MM.1S (cell line): Measurements from ENCODE around the gene IGSF10.

Experiments used
- DNase-seq: peaks from one replicate; pipeline ENCODE4 v3.0.0-alpha.2; 2015
- H2AFZ ChIP-seq: fragments of 300-600 bp; sonication (generic); 2 replicates; pipeline ENCODE4 v1.6.0; 2016; ENCODE audit warnings: antibody characterized with exemption, low read length
- H3F3A ChIP-seq: fragments of 300-600 bp; sonication (generic); 2 replicates; pipeline ENCODE4 v1.6.1; 2016; ENCODE audit warnings: mild to moderate bottlenecking, antibody characterized with exemption, low read length, moderate library complexity, mixed read lengths; ENCODE audit not compliant: insufficient read depth
- H3K27ac ChIP-seq: fragments of 300-600 bp; sonication (generic); 2 replicates; pipeline ENCODE4 v1.5.1; 2016; ENCODE audit warnings: mild to moderate bottlenecking, low read length
- H3K27me3 ChIP-seq: fragments of 300-600 bp; sonication (generic); replicated peaks from 2 replicates; pipeline ENCODE4 v1.6.0; 2016; ENCODE audit warnings: low read length; ENCODE audit not compliant: insufficient read depth
- H3K36me3 ChIP-seq: fragments of 300-600 bp; sonication (generic); replicated peaks from 2 replicates; pipeline ENCODE4 v1.6.1; 2016; ENCODE audit warnings: mild to moderate bottlenecking, low read length, mixed read lengths; ENCODE audit not compliant: insufficient read depth
- H3K4me1 ChIP-seq: fragments of 300-600 bp; sonication (generic); 2 replicates; pipeline ENCODE4 v1.6.1; 2016; ENCODE audit warnings: low read length, mixed read lengths
- H3K4me2 ChIP-seq: fragments of 300-600 bp; sonication (generic); 2 replicates; pipeline ENCODE4 v1.6.0; 2016; ENCODE audit warnings: low read depth, low read length
- H3K4me3 ChIP-seq: fragments of 300-600 bp; sonication (generic); 2 replicates; pipeline ENCODE4 v1.5.1; 2016; ENCODE audit warnings: low read length, mixed read lengths
- H3K79me2 ChIP-seq: fragments of 300-600 bp; sonication (generic); 2 replicates; pipeline ENCODE4 v1.6.1; 2016; ENCODE audit warnings: mixed run types, low read length, mixed read lengths
- H3K9ac ChIP-seq: fragments of 300-600 bp; sonication (generic); 2 replicates; pipeline ENCODE4 v1.6.1; 2016; ENCODE audit warnings: low read length, mixed read lengths
- H3K9me2 ChIP-seq: fragments of 300-600 bp; sonication (generic); replicated peaks from 2 replicates; pipeline ENCODE4 v1.6.1; 2016; ENCODE audit warnings: mild to moderate bottlenecking, low read length, mixed read lengths; ENCODE audit not compliant: insufficient read depth
- H3K9me3 ChIP-seq: fragments of 300-600 bp; sonication (generic); replicated peaks from 2 replicates; pipeline ENCODE4 v1.6.1; 2016; ENCODE audit warnings: mild to moderate bottlenecking, low read length, mixed read lengths; ENCODE audit not compliant: insufficient read depth
- H4K20me1 ChIP-seq: fragments of 300-600 bp; sonication (generic); 2 replicates; pipeline ENCODE4 v1.6.1; 2016; ENCODE audit warnings: mild to moderate bottlenecking, low read length, moderate library complexity, mixed read lengths; ENCODE audit not compliant: insufficient read depth
- CTCF ChIP-seq: fragments of 300-600 bp; sonication (generic); IDR thresholded peaks from 2 replicates; pipeline ENCODE4 v1.5.1; 2016; ENCODE audit warnings: antibody characterized with exemption, low read length, mixed read lengths
- EZH2 ChIP-seq: fragments of 300-600 bp; sonication (generic); optimal IDR thresholded peaks from 2 replicates; pipeline ENCODE3; 2017; ENCODE audit warnings: low read depth, mild to moderate bottlenecking, antibody characterized with exemption, low read length, mixed read lengths
- EZH2phosphoT487 ChIP-seq: fragments of 300-600 bp; sonication (generic); IDR thresholded peaks from 2 replicates; pipeline ENCODE4 v1.6.1; 2018; ENCODE audit warnings: antibody characterized with exemption, low read length

The IGSF10 gene

GRCh38 chr3:151478335-151478697 lies 17.5 kb upstream of the IGSF10 start:
- Histone ChIP-seq H4K20me1 (no peaks in the 10 kb centered on the region), H2AFZ (no peak overlapping the region), H3K4me3 (no peak overlapping the region), H3K9ac (no peak overlapping the region), H3F3A (no peaks in the 10 kb centered on the region), H3K79me2 (no peaks in the 10 kb centered on the region), H3K27ac (no peak overlapping the region), H3K4me1 (no peaks in the 10 kb centered on the region), H3K36me3 (no peaks in the 10 kb centered on the region), H3K9me2 (no peaks in the 10 kb centered on the region), H3K9me3 (no peaks in the 10 kb centered on the region), H3K4me2 (no peak overlapping the region), H3K27me3 (no peaks in the 10 kb centered on the region)
- no peak for DNase-seq
- TF ChIP-seq CTCF (no peak), EZH2phosphoT487 (no peak), EZH2 (no peak)

- Histone ChIP-seq H3K27ac (no peak overlapping the region), H3K27me3 (no peaks in the 10 kb centered on the region), H2AFZ (no peak overlapping the region), H3K9me3 (no peaks in the 10 kb centered on the region), H3K4me3 (no peak overlapping the region), H3K36me3 (no peaks in the 10 kb centered on the region), H3K9me2 (no peaks in the 10 kb centered on the region), H3K9ac (no peak overlapping the region), H4K20me1 (no peaks in the 10 kb centered on the region), H3F3A (no peaks in the 10 kb centered on the region), H3K79me2 (no peaks in the 10 kb centered on the region), H3K4me2 (no peak overlapping the region), H3K4me1 (no peaks in the 10 kb centered on the region)
- TF ChIP-seq CTCF (no peak), EZH2phosphoT487 (no peak), EZH2 (no peak)
- DNase-seq, result no peak
These were observed 16.9 kb upstream of the IGSF10 start for GRCh38 chr3:151477591-151478334.

GRCh38 chr3:151476344-151477018 lies 15.6 kb upstream of the IGSF10 start:
- H3K27ac ChIP-seq, result no peak overlapping the region
- H3K36me3 ChIP-seq, result no peaks in the 10 kb centered on the region
- H3K27me3 ChIP-seq, result no peaks in the 10 kb centered on the region
- TF ChIP-seq EZH2, result no peak
- no peak for TF ChIP-seq CTCF
- no peak for TF ChIP-seq EZH2phosphoT487
- H3K9me3 ChIP-seq, result no peaks in the 10 kb centered on the region
- DNase-seq, result no peak
- H2AFZ ChIP-seq, result no peak overlapping the region
- H3K4me2 ChIP-seq, result no peak overlapping the region
- H3K4me1 ChIP-seq, result no peaks in the 10 kb centered on the region
- no peaks in the 10 kb centered on the region for H3K9me2 ChIP-seq
- H3K9ac ChIP-seq, result no peak overlapping the region
- H3K79me2 ChIP-seq, result no peaks in the 10 kb centered on the region
- no peaks in the 10 kb centered on the region for H3F3A ChIP-seq
- no peak overlapping the region for H3K4me3 ChIP-seq
- no peaks in the 10 kb centered on the region for H4K20me1 ChIP-seq
